GM10248 (cell line): Measurements from ENCODE around the gene KLHL24.
"Not testable (repeated sequence)": the region's sequence is repeated elsewhere in the genome, so short reads cannot be mapped to it uniquely, and the experiment has no call there.

Source experiments
- CTCF ChIA-PET: fragments of 300-600 bp; sonication (Branson Sonifier 250); formaldehyde crosslinking; extraction: SDS; loops from one replicate; lab custom pipeline; 2021; ENCODE audit warnings: antibody characterized with exemption; lab: Yijun Ruan, JAX
- POLR2A ChIA-PET: fragments of 350-650 bp; sonication (Branson Sonifier 250); formaldehyde crosslinking; extraction: SDS; loops from one replicate; lab custom pipeline; 2020; ENCODE audit warnings: antibody characterized with exemption; lab: Yijun Ruan, JAX
- DNase-seq: peaks from one replicate; pipeline ENCODE4 v3.0.0; 2012; ENCODE audit errors: extremely low spot score
- TF ChIP-seq, protein P1 (sequence below): IDR thresholded peaks from 2 replicates; pipeline ENCODE4 v1.5.1; 2012; ENCODE audit warnings: mild to moderate bottlenecking, low read depth; ENCODE audit errors: extremely low read depth, missing control alignments, control extremely low read depth

KLHL24 gene

DNA sequence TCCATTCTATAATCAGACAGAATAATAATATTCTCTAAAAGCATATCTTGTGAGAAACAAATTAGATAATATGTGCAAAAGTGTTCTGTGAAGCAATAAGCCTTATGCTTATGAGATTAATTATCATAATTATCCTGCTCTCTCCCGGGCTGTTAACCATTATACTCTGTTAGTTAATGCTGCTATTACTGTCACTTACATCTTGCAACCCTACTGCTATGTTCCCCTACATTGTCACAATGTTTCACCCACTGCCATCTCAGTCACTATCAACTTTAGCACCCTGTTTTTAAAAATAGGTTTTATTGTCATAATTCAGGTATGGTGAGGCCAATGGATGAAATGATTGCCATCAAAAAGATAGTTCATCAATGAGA is 15.2 kb upstream of the KLHL24 start:
- CTCF ChIA-PET = no interaction called here
- DNase-seq = no peak
- TF ChIP-seq, protein P1, sequence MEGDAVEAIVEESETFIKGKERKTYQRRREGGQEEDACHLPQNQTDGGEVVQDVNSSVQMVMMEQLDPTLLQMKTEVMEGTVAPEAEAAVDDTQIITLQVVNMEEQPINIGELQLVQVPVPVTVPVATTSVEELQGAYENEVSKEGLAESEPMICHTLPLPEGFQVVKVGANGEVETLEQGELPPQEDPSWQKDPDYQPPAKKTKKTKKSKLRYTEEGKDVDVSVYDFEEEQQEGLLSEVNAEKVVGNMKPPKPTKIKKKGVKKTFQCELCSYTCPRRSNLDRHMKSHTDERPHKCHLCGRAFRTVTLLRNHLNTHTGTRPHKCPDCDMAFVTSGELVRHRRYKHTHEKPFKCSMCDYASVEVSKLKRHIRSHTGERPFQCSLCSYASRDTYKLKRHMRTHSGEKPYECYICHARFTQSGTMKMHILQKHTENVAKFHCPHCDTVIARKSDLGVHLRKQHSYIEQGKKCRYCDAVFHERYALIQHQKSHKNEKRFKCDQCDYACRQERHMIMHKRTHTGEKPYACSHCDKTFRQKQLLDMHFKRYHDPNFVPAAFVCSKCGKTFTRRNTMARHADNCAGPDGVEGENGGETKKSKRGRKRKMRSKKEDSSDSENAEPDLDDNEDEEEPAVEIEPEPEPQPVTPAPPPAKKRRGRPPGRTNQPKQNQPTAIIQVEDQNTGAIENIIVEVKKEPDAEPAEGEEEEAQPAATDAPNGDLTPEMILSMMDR = no peak
- POLR2A ChIA-PET = no interaction called here

DNA sequence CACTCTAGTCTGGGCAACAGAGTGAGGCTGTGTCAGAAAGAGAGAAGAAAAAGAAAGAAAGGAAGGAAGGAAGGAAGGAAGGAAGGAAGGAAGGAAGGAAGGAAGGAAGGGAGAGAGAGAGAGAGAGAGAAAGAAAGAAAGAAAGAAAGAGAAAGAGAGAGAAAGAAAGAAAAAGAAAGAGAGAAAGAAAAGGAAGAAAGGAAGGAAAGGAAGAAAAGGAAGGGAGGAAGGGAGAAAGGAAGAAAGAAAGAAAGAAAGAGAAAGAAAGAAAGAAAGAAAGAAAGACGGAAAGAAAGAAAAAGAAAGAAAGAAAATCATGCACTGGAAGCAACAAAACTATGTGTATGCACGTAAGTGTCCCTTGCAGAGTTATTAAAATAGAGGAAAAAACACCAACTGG is 12.9 kb upstream of the KLHL24 start:
- DNase-seq, POLR2A ChIA-PET: not testable (repeated sequence)
- CTCF ChIA-PET = interaction anchor here (1.0 to 1.4 kb wide), 2 partner anchors 9 to 30 kb away, joined by 3 read pairs; no protein-coding TSS in a partner anchor

DNA sequence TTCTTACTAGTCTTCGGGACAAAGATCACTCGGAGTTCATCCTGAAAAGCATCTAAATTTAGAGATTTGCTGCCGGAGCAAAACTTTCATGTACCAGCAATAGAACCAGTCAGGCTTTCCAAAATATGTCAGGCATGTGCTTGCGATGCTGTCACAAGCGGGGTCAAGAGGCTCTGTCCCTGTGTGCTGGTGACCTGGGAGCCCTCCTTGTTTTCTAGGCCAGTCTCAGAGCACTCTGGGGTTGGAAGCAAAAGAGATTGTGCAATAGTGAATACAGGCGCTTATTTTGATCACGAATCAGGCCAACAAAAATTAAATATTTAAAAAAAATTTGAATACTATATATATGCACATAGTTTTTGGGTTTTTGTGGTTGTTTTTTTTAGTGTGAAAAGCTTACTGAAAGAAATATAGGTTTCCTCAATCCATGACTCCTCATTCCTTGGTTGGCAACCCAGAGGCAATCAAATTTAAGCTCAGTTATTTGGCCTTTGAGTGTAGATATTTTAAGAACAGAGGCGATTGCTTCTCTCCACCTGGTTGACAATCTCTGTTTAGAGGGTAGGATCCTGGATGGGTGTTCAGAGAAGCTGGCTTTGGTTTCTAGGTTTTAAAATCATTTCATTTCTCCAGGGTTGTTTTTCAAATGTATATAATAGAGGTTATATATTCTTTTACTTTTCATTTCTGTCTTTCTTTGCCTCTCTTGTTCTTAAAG is 8.4 kb upstream of the KLHL24 start:
- ChIA-PET CTCF (interaction anchor here (0.9 to 1.7 kb wide), 4 partner anchors 8 to 258 kb away, joined by 3 read pairs; partner anchors contain the start of genes KLHL24 and PARL), POLR2A (no interaction called here)
- DNase-seq = no peak
- TF ChIP-seq, protein P1 = no peak

DNA sequence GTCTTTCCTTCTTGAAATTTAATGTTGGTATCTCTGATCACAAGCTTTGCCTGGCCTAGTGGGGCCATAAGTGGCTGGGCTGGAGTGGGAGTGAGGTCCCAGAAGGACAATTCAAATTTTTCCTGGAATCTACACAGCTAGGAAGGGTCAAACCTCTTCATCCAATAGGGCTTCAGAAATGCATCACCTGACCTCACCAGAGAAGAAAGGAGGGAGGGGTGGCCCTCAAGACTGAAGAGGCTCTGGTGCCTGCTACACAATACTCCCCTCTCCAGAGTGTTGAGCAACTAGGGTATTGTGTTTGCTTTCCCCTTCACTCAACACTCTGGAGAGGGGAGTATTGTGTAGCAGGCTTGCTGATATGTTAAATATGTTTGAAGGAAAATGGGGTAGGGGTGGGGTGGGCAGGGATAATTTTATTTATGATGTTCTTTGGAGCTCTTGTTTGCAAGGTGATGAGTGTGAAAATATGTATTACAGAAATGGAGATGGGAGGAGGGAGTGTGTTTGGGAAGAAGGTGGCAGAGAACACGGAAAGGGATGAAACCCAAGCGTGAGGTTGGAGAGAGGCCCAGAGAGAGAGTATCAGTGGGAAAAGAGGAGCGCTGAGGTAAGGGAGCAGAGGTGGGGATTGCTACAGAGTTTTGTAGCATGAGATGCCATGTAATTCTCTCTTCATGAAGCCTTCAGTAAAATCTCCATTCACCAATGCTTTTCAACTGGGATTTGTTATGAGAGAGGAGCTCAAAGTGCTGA is 5.7 kb upstream of the KLHL24 start:
- TF ChIP-seq, protein P1 = no peak
- ChIA-PET CTCF (interaction anchor here (1.2 kb wide), 1 partner anchor 88 kb away, joined by 3 read pairs; no protein-coding TSS in a partner anchor), POLR2A (no interaction called here)
- DNase-seq = no peak

DNA sequence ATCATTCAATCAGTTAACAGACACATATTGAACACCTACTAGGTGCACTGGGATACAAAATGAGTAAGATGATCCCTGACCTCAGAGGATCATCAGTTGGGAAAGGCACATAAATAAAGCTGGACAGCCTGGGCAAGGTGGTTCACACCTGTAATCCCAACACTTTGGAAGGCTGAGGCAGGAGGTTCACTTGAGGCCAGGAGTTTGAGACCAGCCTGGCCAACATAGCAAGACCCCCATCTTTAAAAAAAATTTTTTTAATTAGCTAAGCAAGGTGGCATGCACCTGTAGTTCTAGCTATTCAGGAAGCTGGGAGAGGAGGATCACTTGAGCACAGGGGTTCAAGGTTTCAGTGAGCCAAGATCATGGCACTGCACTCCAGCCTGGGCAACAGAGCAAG is 3.7 kb upstream of the KLHL24 start:
- POLR2A ChIA-PET = no interaction called here
- TF ChIP-seq, protein P1 = no peak
- no peak for DNase-seq
- CTCF ChIA-PET = interaction anchor here (0.9 to 1.2 kb wide), 2 partner anchors 10 to 37 kb away, joined by 3 read pairs; no protein-coding TSS in a partner anchor

DNA sequence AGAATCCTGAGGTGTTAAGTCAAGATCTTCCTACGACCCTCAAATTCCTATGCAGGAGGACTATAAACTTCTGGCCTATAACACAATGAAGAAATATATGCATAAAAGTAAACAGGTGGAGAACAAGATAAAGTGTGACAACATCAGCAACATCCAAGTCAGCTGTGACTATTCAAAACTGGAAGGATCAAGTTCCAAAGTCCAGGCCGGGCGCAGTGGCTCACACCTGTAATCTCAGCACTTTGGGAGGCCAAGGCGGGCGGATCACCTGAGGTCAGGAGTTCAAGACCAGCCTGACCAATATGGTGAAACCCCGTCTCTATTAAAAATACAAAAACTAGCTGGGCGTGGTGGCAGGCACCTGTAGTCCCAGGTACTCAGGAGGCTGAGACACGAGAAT is 2.7 kb upstream of the KLHL24 start:
- POLR2A ChIA-PET, CTCF ChIA-PET, DNase-seq: not testable (repeated sequence)

DNA sequence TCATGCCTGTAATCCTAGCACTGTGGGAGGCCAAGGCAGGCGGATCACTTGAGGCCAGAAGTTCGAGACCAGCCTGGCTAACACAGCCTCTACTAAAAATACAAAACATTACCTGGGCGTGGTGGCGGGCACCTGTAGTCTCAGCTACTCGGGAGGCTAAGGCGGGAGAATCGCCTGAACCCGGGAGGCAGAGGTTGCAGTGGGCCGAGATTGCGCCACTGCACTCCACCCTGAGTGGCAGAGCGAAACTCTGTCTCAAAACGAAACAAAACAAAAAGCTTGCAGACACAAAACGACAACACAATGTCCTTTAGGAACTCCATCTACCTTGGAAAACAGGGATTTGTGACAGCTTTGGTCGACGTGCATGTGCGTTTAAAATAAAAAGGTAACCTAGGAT is 716 bp upstream of the KLHL24 start:
- DNase-seq = no peak
- TF ChIP-seq, protein P1 = no peak
- ChIA-PET POLR2A (interaction anchor here (0.7 kb wide), 1 partner anchor 153 kb away, joined by 4 read pairs; no protein-coding TSS in a partner anchor), CTCF (interaction anchor here (1.0 to 1.8 kb wide), 5 partner anchors 9 to 148 kb away, joined by 3 to 7 read pairs (median 3); no protein-coding TSS in a partner anchor)
